Esophagus muscularis mucosa (tissue), 4 donors: ENCODE results near the gene UXT. TPM values are rescaled to one million over a fixed set of nuclear protein-coding genes. Genes with fewer than 3 reads are reported as not detected.

Experiments
- DNase-seq: peaks from one replicate; pipeline ENCODE4 v3.0.0-alpha.2; 2017; ENCODE audit errors: extremely low spot score
- H3K27ac ChIP-seq, 4 donors: fragments of 200-600 bp; sonication (generic); replicated peaks in 1 of 4; 1 replicate in 3 of 4; 2 replicates in 1 of 4; pipeline ENCODE4 v1.5.1; 2016 to 2019; ENCODE audit warnings: mild to moderate bottlenecking in 1 of 4
- H3K27me3 ChIP-seq, 4 donors: fragments of 200-600 bp; sonication (generic); one replicate each; pipeline versions ENCODE4 v1.5.1 to v1.6.0; 2016 to 2019
- H3K36me3 ChIP-seq, 4 donors: fragments of 200-600 bp; sonication (generic); one replicate each; pipeline ENCODE4 v1.5.1; 2016 to 2019
- H3K4me1 ChIP-seq, 4 donors: fragments of 200-600 bp; sonication (generic); one replicate each; pipeline ENCODE4 v1.5.1; 2016 to 2019
- H3K4me3 ChIP-seq, 4 donors: fragments of 200-600 bp; sonication (generic); 1 replicate in 2 of 4; 2 replicates in 2 of 4; pipeline ENCODE4 v1.5.1; 2016 to 2019; ENCODE audit warnings: mild to moderate bottlenecking in 4 of 4, moderate library complexity in 1 of 4
- H3K9me3 ChIP-seq, 4 donors: fragments of 200-600 bp; sonication (generic); 1 replicate in 3 of 4; 2 replicates in 1 of 4; pipeline ENCODE4 v1.5.1; 2016 to 2019
- CTCF ChIP-seq, 3 experiments: fragments of 200-600 bp in 2 of 3; fragments of 450-650 bp in 1 of 3; sonication (generic) in 2 of 3; IDR thresholded peaks; one replicate each; pipeline ENCODE4 v1.5.1; 2017 to 2019; ENCODE audit warnings: antibody characterized with exemption in 3 of 3, mild to moderate bottlenecking in 2 of 3, moderate library complexity in 1 of 3
- EP300 ChIP-seq: sonication (generic); formaldehyde crosslinking; IDR thresholded peaks from one replicate; pipeline ENCODE4 v1.6.1; 2017; ENCODE audit warnings: antibody characterized with exemption
- POLR2A ChIP-seq: fragments of 450-650 bp; IDR thresholded peaks from one replicate; pipeline ENCODE4 v1.6.1; 2017; ENCODE audit warnings: antibody characterized with exemption, moderate library complexity, mild to moderate bottlenecking, low read depth
- POLR2AphosphoS5 ChIP-seq, 2 donors: sonication (generic); formaldehyde crosslinking; IDR thresholded peaks; one replicate each; pipeline ENCODE4 v1.6.1; 2017; ENCODE audit warnings: antibody characterized with exemption in 2 of 2
- whole genome bisulfite sequencing: methylation state at CpG from one replicate; pipeline ENCODE4 v1.1.5; 2018; 5-methylcytosine and 5-hydroxymethylcytosine counted together
- intact Hi-C: fragments of 100-400 bp; cut with DNase I; formaldehyde crosslinking; loops from one replicate; pipeline ENCODE4 v1.15.1; 2023
- total RNA-seq, 4 donors: library from RNA; depleted of rRNA; stranded (reverse); fragments of >200 nt; gene quantifications; one replicate each; pipeline versions ENCODE4 v1.1.0 to v1.2.1, GENCODE V29; 2016

The UXT gene
- total RNA-seq, 4 donors from 2014 or later, result 75.9 to 98.0 (median 90.4) TPM

DNA sequence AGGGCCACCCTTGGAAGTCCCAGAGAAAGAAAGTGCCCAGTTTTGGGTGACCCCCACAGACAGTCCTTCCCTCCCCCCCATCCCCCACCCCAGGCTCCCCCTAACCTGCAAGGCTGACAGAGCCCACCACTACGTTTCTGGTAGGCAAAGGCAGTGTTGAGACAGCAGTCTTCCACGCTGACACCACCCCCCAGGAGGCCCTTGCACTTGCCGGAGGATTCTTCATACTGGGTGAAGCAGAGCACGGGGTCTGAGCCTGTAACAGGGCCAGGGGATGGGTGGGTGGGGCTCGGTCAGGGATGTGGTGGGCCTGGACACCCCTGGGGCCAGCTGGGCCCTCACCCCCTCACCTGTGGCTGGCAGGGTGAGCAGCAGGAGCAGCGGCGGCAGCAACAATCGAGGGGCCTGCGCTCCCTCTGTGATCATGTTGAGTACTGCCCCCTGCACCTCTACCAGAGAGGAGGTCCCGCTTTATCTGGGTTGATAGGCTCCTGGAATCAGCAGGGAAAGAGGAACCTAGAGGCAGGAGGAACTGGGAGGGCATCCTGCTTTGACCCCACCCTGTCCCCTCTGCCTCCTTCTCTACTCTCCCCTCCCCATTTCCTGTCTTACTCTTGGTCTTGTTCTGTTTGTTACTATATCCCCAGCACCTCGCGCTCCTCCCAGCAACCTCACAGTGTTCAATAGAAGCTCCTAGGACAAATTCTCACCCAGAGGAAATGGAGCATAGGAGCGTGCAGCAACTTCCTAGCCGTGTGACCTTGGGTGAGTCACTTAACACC lies 29.4 kb downstream of the UXT start, which contains the start of gene CFP:
CFP (minus strand) TSS at position 512 of the 782 bp plus-strand sequence; CDS start at position 426, 86 bp downstream.
- TF ChIP-seq CTCF (IDR thresholded peaks at IDR 0.05) (no peak), EP300 (no peak), POLR2AphosphoS5 (IDR thresholded peaks at IDR 0.05) (no peak), POLR2A (no peak)
- WGBS, result 55% methylated on average over 12 of the region's 14 CpGs
- Histone ChIP-seq H3K9me3 (no peaks in the 10 kb centered on the region), H3K4me3 (peak within 1 kb of the TSS in 3 of 4 donors; percentile 5 to 35 (median 14)), H3K27me3 (no peaks in the 10 kb centered on the region), H3K27ac (no peak within 1 kb of the TSS), H3K36me3 (peaks cover 0 to 5% (median 0%) of the 10 kb centered on the region in 4 donors), H3K4me1 (no peaks in the 10 kb centered on the region)
- no peak for DNase-seq
- intact Hi-C loops, result no loop called here

GRCh38 chrX:47628982-47629381 lies 30.0 kb downstream of the UXT start:
- Histone ChIP-seq H3K4me1 (peaks cover 0 to under 1% (median under 1%) of the 10 kb centered on the region in 4 donors), H3K27me3 (no peaks in the 10 kb centered on the region), H3K36me3 (no peaks in the 10 kb centered on the region), H3K4me3 (peak overlapping the region in 1 of 4 donors; percentile 35), H3K27ac (no peak overlapping the region), H3K9me3 (no peaks in the 10 kb centered on the region)
- 57% methylated on average over 1 of the region's 1 CpG for WGBS
- DNase-seq, result no peak
- no peak for TF ChIP-seq CTCF (IDR thresholded peaks at IDR 0.05)
- no peak for TF ChIP-seq POLR2AphosphoS5 (IDR thresholded peaks at IDR 0.05)
- TF ChIP-seq EP300, result no peak
- no peak for TF ChIP-seq POLR2A
- intact Hi-C loops, result no loop called here

GRCh38 chrX:47625365-47625764 lies 33.6 kb downstream of the UXT start:
- Histone ChIP-seq H3K9me3 (no peaks in the 10 kb centered on the region), H3K27ac (no peak overlapping the region), H3K4me3 (no peak overlapping the region), H3K27me3 (peaks cover 0 to 11% (median 3%) of the 10 kb centered on the region in 4 donors), H3K4me1 (peaks cover 0 to 7% (median 6%) of the 10 kb centered on the region in 4 donors), H3K36me3 (no peaks in the 10 kb centered on the region)
- WGBS, result 87% methylated on average over 2 of the region's 2 CpGs
- no peak for DNase-seq
- intact Hi-C loops, result no loop called here
- no peak for TF ChIP-seq EP300
- no peak for TF ChIP-seq POLR2A
- TF ChIP-seq POLR2AphosphoS5 (IDR thresholded peaks at IDR 0.05), result no peak
- TF ChIP-seq CTCF (IDR thresholded peaks at IDR 0.05), result no peak

DNA sequence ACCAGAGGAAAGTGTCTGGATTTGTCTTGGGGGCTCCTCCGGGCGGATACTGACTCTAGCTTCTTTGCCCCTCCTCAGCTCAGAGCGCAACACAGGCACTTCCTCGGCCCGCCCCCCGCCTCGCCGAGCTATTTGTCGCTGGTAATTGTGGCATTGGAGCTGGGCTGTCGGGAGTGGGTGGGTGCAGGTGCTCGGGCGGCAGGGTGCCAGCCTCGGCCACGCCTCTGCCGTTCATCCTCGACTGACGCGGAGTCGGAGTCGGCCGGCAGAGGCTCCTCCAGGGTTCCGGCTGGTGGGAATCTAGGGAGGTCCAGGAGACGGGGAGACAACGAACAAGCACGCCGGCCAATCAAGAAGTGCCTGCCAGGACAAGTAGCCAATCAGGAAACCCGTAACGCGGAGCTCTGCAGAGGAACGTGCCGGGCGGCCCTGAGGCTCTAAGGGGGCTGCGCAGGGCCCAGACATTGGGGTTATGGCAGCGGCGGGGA lies 35.4 kb downstream of the UXT start:
- TF ChIP-seq CTCF (IDR thresholded peaks at IDR 0.05), result no peak
- TF ChIP-seq POLR2A, result no peak
- Histone ChIP-seq H3K4me1 (peaks cover 3 to 17% (median 12%) of the 10 kb centered on the region in 4 donors), H3K9me3 (no peaks in the 10 kb centered on the region), H3K27ac (no peak overlapping the region), H3K36me3 (no peaks in the 10 kb centered on the region), H3K4me3 (peak overlapping the region; percentile 16 to 41 (median 24)), H3K27me3 (peaks cover 0 to 16% (median 3%) of the 10 kb centered on the region in 4 donors)
- intact Hi-C loops, result no loop called here
- no peak for DNase-seq
- WGBS, result 40% methylated on average over 7 of the region's 35 CpGs
